NT2/D1 (cell line): ENCODE results near the gene ZNF594.
"Not testable (repeated sequence)": the region's sequence is repeated elsewhere in the genome, so short reads cannot be mapped to it uniquely, and the experiment has no call there.

Experiments
- DNase-seq: peaks from one replicate; pipeline ENCODE4 v3.0.0-alpha.2; 2011; ENCODE audit warnings: low read depth, low spot score
- H3K27me3 ChIP-seq: 2 replicates; pipeline ENCODE4 v1.6.0; 2011; ENCODE audit warnings: mild to moderate bottlenecking; ENCODE audit not compliant: insufficient read length, insufficient read depth
- H3K36me3 ChIP-seq: 2 replicates; pipeline ENCODE4 v1.6.1; 2011; ENCODE audit warnings: mild to moderate bottlenecking, low read length, mixed read lengths; ENCODE audit not compliant: insufficient read depth, insufficient read length
- H3K4me1 ChIP-seq: 2 replicates; pipeline ENCODE4 v1.5.1; 2011; ENCODE audit not compliant: insufficient read depth, insufficient read length
- H3K4me3 ChIP-seq: 2 replicates; pipeline ENCODE4 v1.5.1; 2011; ENCODE audit warnings: low read depth; ENCODE audit not compliant: insufficient read length
- H3K9ac ChIP-seq: 2 replicates; pipeline ENCODE4 v1.6.0; 2011; ENCODE audit warnings: low read depth; ENCODE audit not compliant: insufficient read length
- H3K9me3 ChIP-seq: 2 replicates; pipeline ENCODE4 v1.5.1; 2011; ENCODE audit warnings: mild to moderate bottlenecking, low read length; ENCODE audit not compliant: insufficient read depth
- SUZ12 ChIP-seq: IDR thresholded peaks from 2 replicates; pipeline ENCODE4 v1.6.1; 2011; ENCODE audit not compliant: insufficient read length, insufficient read depth; ENCODE audit errors: extremely low read depth
- YY1 ChIP-seq: IDR thresholded peaks from 2 replicates; pipeline ENCODE4 v1.6.1; 2011; ENCODE audit not compliant: insufficient read length, insufficient read depth
- ZNF274 ChIP-seq: IDR thresholded peaks from 2 replicates; pipeline ENCODE4 v1.6.1; 2011; ENCODE audit warnings: mild to moderate bottlenecking, low read depth, low read length

ZNF594 gene

DNA sequence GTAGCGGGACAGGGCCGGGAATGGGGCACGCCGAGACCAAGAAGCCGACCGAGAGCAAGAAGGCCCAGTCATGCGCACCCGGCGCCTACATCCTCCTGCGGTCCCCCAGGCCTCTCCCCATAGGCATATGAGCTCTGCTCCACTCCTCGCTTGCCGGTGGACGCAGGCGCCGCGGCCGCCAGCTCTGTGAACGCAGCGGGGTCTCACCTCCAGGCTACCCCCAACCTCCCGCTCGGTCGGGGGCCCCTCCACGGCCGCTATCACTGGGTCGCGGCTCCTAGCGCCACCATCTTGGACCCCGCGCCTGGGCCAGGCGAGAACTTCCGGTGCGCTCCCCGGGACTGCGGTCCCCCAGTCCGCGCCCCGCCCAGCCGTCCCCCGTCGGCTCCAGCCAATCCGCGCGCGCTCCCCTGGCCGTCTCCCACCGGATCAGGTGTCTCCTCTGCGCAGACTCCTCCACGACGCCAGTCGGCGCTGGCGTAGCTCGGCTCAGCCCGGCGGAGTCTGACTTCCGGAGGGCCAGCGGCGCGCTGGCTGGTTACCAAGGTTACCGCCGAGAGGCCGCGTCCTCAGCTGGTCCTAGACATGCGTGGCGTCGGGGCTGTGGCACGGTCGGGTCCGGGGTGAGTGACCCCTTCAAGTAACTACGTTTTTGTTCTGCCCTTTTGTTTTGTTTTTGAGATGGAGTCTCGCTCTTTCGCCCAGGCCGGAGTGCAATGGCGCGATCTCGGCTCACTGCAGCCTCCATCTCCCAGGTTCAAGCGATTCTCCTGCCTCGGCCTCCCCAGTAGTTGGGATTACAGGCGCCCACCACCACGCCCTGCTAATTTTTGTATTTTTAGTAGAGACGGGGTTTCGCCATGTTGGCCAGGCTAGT is at the start of gene ZNF594:
TSS of gene ZNF594 (minus strand) at position 328 of the 877 bp plus-strand sequence. CDS start 7,612 bp downstream, outside the sequence.
- peak; percentile 92 for DNase-seq
- no peaks in the 10 kb centered on the region for H3K4me1 ChIP-seq
- peaks cover 37% of the 10 kb centered on the region for H3K36me3 ChIP-seq
- TF ChIP-seq YY1 = peak; percentile 48
- TF ChIP-seq SUZ12 = no peak
- TF ChIP-seq ZNF274 = no peak
- H3K27me3 ChIP-seq = no peaks in the 10 kb centered on the region
- peaks cover 42% of the 10 kb centered on the region for H3K9me3 ChIP-seq
- peak within 1 kb of the TSS; percentile 90 for H3K4me3 ChIP-seq
- peak within 1 kb of the TSS; percentile 94 for H3K9ac ChIP-seq

DNA sequence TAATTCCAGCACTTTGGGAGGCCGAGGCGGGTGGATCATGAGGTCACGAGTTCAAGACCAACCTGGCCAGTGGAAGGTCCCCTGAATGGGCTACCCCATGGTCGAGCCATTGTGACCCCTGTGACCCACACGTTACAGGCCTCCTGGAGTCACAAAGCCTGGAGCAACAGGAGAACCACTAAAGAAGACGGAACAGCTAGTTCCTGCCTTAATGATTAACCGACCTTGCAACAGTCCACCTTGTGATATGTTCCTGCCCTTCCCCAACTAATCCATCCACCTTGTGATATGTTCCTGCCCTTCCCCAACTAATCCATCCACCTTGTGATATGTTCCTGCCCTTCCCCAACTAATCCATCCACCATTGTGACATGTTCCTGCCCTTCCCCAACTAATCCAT is 48.1 kb upstream of the ZNF594 start:
- not testable (repeated sequence) for H3K4me1 ChIP-seq, H3K4me3 ChIP-seq, H3K9me3 ChIP-seq, DNase-seq, H3K27me3 ChIP-seq, H3K9ac ChIP-seq, H3K36me3 ChIP-seq

DNA sequence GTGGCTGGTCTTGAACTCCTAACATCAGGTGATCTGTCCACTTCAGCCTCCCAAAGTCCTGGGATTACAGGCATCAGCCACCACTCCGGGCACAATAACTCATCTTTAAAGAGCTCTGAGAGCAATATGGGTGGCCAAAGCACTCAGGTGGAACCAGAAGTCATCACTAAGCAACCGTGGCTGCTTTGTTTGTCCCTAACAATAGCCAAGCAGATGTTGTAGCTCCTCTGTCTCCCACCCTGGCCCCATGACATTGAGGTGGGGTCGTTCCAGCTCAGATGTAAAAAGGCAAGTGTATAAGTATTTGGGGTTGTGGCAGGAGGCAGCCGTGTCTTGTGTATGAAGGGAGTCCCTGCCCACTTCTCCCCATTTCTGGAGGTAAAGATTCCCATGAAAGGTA is 46.7 kb upstream of the ZNF594 start:
- Histone ChIP-seq H3K27me3 (no peaks in the 10 kb centered on the region), H3K9me3 (no peaks in the 10 kb centered on the region), H3K9ac (no peak overlapping the region), H3K36me3 (peaks cover 8% of the 10 kb centered on the region), H3K4me3 (no peak overlapping the region), H3K4me1 (no peaks in the 10 kb centered on the region)
- TF ChIP-seq SUZ12 = no peak
- TF ChIP-seq ZNF274 = no peak
- TF ChIP-seq YY1 = no peak
- no peak for DNase-seq

DNA sequence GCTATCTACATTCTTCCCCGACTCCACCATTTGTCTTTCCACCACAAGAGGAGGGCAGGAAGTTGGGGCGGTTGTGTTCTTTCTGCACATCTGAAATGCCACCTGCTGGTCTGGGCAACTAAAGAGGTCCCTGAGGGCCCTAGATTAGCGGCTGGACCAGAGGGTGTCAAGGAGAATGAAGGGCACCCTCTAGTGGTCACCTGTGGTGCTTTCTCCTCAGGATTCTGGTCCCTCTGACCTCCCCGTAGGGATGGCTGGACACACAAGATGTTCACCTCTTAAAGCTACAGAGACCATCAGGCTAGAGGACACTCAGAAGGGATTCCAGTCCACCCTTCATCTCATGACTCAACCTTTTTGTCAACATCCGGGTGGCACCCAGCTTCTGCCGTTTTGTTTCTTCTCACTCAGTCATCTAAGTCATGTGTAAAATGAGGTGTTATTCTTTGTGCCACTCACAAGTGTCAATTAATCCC is 45.9 kb upstream of the ZNF594 start:
- H3K9ac ChIP-seq = no peak overlapping the region
- no peaks in the 10 kb centered on the region for H3K9me3 ChIP-seq
- H3K36me3 ChIP-seq = peaks cover 8% of the 10 kb centered on the region
- no peak overlapping the region for H3K4me3 ChIP-seq
- DNase-seq = peak; percentile 39
- H3K4me1 ChIP-seq = no peaks in the 10 kb centered on the region
- TF ChIP-seq ZNF274 (no peak), SUZ12 (no peak), YY1 (no peak)
- no peaks in the 10 kb centered on the region for H3K27me3 ChIP-seq

DNA sequence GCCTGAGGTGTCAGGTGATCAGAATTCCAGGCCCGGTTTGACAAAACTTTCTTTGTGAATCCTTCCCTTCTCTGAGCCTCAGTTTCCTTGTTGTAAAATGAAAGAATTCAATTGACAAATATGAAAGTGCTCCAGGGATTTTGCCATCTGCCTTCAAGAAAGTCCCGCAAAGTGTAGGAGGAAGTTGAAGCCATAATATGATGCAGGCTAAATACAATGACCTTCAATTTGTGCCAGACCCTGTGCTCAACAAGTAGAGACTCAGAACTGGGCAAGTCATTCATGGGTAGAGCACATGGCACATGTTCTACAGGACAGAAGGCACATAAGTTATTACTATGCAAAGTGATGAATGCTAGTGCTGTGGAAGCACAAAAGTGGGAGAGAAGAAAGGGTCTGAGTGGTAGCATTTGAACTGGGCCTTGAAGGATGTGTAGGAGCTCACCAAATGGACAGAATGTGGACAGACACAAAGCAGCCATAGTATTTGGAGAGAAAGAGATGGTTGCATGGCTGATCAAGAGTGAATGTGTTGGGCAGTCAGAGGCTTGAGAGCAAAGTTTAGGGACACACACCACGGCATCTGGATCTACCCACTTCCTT is 45.4 kb upstream of the ZNF594 start:
- TF ChIP-seq SUZ12 (no peak), YY1 (no peak), ZNF274 (no peak)
- H3K27me3 ChIP-seq = no peaks in the 10 kb centered on the region
- peaks cover 2% of the 10 kb centered on the region for H3K4me1 ChIP-seq
- no peak overlapping the region for H3K9ac ChIP-seq
- H3K9me3 ChIP-seq = no peaks in the 10 kb centered on the region
- H3K36me3 ChIP-seq = peaks cover 8% of the 10 kb centered on the region
- no peak for DNase-seq
- H3K4me3 ChIP-seq = no peak overlapping the region

DNA sequence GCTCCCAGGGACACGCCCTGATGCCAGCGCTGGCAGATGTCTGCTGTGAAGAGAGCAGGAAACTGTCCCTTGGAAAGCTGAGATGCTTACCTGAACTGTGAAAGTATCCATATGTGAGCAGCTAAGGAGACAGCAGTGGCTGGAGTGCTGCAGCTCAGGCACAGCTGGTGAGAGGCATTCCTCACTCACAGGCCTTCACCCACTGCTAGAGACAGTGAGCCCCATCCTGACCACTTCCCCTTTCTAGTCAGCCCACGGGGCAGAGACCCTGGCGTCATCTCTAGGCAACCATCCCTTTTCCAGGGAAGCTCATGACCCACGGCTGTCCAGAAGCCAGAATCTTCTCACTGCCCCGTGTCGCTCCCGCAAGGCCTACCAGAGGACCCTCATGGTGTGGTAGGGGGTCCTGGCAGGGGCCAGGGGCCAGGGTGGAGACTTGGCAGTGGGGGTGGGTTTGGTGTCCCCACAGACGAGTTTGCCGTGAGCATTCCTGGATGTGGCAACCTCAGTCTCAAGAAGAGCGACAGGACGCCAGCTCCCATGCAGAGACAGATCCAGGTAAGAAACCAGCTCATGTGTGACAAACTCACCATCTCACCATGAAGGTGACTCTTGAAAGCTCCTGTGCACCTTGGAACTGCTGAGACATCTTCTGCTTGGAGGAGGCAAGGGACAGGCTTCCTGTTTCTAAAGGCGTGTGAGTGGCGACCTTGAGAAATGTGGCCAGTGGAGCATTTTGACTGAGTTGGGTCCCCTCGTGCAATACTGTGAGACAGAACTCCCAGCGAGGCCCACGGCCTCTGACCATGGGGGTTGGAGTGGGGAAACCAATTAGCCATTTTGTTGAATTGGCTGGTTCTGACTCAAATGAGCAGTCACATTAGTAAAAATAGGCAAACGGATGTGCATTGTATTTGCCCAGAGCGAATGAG is 43.2 kb upstream of the ZNF594 start, which contains the start of gene SCIMP:
TSS of gene SCIMP (minus strand) at position 216 of the 932 bp plus-strand sequence. CDS start at position 111, 105 bp downstream.
- Histone ChIP-seq H3K4me3 (no peak within 1 kb of the TSS), H3K36me3 (peaks cover 12% of the 10 kb centered on the region), H3K9ac (no peak within 1 kb of the TSS), H3K9me3 (no peaks in the 10 kb centered on the region), H3K27me3 (no peaks in the 10 kb centered on the region), H3K4me1 (peaks cover 2% of the 10 kb centered on the region)
- TF ChIP-seq SUZ12 = no peak
- DNase-seq = no peak

DNA sequence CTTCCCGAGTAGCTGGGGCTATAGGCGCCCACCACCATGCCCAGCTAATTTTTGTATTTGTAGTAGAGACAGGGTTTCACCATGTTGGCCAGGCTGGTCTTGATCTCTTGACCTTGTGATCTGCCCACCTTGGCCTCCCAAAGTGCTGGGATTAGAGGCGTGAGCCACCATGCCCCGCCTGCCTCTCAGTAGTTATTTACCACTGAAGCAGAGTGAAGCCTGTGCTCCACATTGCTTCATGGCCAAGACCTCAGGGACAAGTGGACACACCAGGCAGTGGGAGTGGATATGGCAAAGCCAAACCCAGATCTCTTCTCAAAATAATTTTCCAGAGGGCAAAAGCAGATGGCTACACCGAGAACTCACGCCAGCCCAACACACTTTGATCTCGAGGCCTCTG is 41.8 kb upstream of the ZNF594 start:
- H3K27me3 ChIP-seq, H3K9ac ChIP-seq, H3K4me3 ChIP-seq, DNase-seq, H3K4me1 ChIP-seq, H3K9me3 ChIP-seq: not testable (repeated sequence)
- peaks cover 12% of the 10 kb centered on the region for H3K36me3 ChIP-seq
